Measurements from ENCODE around the gene ZMAT3.

The ZMAT3 gene

DNA sequence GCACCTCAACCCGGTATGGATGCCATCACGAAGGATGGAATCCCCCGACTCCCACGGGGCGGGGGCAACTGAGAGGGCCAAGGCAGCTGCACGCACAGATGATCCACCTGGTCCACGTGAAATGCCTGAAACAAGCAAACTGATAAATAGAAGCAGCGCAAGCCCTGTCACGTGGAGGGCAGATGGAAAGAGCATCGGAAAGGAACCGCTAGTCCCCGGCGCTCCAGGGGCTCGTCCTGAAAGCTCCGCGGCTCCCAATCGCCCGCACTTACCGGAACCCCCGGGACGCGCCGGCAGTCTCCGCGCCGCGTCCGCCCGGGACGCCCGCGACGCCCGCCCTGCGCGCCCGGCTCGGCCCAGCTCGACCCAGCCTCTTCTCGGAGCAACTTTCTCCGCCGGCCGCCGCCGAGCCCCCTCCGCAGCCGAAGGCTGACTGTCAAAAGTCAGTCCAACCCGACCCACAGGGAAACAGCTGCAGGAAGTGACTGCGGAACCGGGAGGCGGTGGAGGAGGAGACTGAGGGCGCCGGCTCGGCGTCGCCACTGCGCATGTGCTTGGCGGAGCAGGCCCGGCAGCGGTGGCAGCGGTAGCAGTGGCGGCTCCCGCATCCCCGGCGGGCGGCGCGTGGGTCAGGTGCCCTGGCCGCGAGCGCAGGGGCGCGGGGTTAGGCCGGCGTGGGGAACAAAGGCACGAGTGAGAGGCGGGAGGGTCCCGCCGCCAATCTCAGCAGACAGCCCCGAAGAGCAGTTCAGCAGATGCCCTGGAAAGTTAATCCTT lies at the start of gene ZMAT3:
TSS of gene ZMAT3 (minus strand) at position 487 of the 777 bp plus-strand sequence. CDS start 4,057 bp downstream, outside the sequence.
- DNase-seq (ENCODE audit: low read depth), result peak; percentile 89

GRCh38 chr3:179116816-179117215 lies 45.2 kb upstream of the ZMAT3 start:
- DNase-seq (ENCODE audit: low read depth), result no peak

DNA sequence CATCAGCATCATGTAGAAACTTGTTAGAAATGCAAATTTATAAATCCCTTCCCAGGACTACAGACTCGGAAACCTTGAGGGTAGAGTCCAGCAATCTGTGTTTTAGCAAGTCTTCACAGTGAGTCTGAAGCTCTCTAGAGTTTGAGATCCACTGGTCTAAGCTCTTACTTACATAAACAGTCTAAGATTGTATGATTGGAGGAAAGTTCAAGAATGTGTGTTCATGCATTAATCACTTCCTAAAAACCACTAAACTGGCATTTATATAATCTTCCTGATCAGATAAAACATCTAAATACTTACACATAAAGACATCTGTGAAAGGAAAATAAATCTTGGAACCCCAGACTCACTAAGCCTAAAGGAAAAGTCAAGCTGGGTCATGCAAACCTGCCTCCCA lies 43.8 kb upstream of the ZMAT3 start:
- peak; percentile 85 for DNase-seq (ENCODE audit: low read depth)

DNA sequence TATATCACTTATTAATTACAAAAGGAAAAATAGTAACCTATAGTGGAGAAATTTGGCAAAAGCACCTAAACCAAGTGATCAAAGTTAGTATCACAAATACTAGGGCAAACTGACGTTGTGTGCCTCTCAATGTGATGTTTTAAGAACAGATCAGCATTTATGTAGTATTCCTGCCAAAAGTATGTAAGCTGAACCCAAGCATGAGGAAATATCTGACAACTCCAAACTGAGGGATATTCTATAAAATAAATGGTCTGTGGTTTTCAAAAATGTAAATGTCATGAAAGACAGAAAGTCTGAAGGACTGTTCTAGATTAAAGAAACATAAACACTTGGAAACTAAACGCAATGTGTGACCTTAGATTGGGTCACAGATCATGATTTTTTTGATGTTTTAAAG lies 42.3 kb upstream of the ZMAT3 start:
- DNase-seq (ENCODE audit: low read depth), result no peak

DNA sequence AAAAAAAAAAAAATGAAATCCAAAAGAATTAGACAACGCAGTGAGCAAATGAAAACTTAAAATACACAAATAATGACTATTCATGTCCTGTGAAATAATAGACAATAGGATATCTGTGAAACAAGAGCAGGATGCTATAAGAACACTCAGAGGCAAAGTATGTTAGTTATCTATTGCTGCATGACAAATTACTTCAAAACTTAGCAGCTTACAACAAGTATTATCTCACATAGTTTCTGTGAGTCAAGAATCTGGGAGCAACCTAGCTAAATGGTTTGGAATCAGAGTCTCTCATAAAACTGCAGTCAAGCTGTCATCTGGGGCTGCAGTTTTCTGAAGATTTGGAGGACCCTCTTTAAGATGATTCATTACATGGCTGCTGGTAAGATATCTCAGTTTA lies 36.5 kb upstream of the ZMAT3 start:
- peak; percentile 93 for DNase-seq (ENCODE audit: low read depth)

DNA sequence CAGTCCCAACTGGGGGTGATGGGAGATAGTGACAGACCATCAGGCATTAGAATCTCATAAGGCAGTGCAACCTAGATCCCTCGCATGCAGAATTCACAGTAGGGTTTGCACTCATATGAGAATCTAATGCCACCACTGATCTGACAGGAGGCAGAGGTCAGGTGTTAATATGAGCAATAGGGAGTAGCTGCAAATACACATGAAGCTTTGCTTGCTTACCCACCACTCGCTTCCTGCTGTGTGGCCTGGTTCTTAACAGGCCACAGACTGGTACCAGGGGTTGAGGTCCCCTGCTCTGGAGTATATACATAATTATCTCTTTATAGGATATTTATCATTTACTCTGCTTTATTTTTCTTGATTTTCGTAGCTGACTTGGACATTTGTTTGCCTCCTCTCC lies 36.0 kb upstream of the ZMAT3 start:
- peak; percentile 51 for DNase-seq (ENCODE audit: low read depth)

- no peak for DNase-seq (ENCODE audit: low read depth)
Measured at GRCh38 chr3:179105881-179106280, 34.3 kb upstream of the ZMAT3 start.

- peak; percentile 67 for DNase-seq (ENCODE audit: low read depth)
Measured at GRCh38 chr3:179100652-179101051, 29.0 kb upstream of the ZMAT3 start.

GRCh38 chr3:179098388-179099077 lies 26.9 kb upstream of the ZMAT3 start:
- DNase-seq (ENCODE audit: low read depth), result peak; percentile 85

- DNase-seq (ENCODE audit: low read depth), result peak; percentile 50
Measured at GRCh38 chr3:179093807-179094206, 22.2 kb upstream of the ZMAT3 start.

GRCh38 chr3:179091113-179091512 lies 19.5 kb upstream of the ZMAT3 start:
- DNase-seq (ENCODE audit: low read depth), result peak; percentile 24

DNA sequence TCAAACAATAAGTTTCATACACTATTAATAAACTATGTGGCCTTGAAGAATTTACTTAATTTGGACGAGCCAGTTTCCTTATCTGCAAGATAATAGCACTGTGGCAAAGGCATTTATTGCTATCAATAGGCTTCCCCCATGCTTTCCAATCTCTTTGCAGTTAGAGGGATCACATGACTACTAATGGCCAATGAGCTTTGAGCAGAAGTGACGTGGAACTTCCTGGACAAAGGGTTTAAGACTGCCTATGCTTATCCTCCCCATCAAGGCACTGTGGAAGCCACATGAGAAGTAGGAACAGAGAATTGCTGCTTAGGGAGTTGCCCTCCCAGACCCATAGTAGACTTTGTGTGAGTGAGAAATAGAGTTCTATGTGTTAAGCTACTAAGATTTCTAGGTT lies 16.7 kb upstream of the ZMAT3 start:
- no peak for DNase-seq (ENCODE audit: low read depth)

GRCh38 chr3:179083977-179084376 lies 12.4 kb upstream of the ZMAT3 start:
- DNase-seq (ENCODE audit: low read depth), result no peak

- DNase-seq (ENCODE audit: low read depth), result peak; percentile 59
Measured at GRCh38 chr3:179082416-179082815, 10.8 kb upstream of the ZMAT3 start.

DNA sequence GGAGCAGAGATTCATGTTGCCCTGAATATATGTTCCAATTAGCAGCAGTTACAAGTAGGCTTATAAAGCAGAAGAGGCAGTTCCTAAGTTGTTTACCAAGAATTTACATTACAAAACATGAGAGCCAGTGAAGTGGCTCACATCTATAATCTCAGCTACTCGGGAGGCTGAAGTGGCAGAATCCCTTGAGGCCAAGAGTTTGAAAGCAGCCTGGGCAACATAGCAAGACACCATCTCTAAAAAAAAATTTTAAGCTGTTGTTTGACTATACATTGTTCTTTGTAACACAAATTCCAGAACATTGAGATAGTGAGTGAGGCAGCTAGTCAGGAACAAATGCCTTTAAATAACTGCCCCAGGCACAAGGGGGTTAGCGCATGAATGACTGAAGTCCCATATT lies 10.3 kb upstream of the ZMAT3 start:
- no peak for DNase-seq (ENCODE audit: low read depth)

- no peak for DNase-seq (ENCODE audit: low read depth)
Measured at GRCh38 chr3:179079537-179079936, 7.9 kb upstream of the ZMAT3 start.

DNA sequence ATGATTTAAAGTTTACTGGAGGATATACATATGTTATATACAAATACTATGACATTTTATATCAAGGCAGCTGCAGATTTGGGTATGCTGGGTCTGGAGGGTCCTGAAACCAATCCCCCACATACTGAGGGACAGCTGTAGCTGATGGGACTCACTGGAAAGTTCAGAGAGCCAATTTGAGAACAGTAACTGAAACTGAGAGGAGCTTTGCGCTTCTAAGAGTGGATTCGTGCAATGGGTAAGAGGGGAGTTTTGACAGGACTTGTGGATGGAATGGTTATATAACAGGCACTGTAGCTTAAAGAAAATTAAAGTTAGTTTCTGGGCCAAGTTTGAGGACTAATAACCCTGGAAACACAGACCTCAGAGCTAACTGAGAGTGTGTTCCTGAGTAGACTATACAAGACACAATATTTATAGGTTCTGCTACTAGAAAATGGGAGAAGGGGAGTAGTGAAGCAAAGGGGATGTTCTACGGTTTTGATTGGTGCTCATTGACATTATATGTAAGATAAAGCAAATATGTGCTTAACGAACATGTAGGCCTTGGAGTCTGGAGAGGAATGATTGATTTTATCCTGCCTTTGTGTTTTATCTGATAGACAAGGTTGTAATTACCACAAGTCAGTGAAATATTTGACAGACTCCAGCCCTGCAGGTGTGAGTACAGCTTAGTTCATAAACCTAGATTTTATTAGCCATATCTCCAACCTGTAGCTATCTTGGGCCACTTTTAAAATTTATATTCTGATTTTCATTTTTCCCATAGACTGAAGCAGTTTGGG lies 4.8 kb upstream of the ZMAT3 start:
- no peak for DNase-seq (ENCODE audit: low read depth)

GRCh38 chr3:179074656-179075055 lies 3.0 kb upstream of the ZMAT3 start:
- DNase-seq (ENCODE audit: low read depth), result no peak

- no peak for DNase-seq (ENCODE audit: low read depth)
Measured at GRCh38 chr3:179073816-179074215, 2.2 kb upstream of the ZMAT3 start.

DNA sequence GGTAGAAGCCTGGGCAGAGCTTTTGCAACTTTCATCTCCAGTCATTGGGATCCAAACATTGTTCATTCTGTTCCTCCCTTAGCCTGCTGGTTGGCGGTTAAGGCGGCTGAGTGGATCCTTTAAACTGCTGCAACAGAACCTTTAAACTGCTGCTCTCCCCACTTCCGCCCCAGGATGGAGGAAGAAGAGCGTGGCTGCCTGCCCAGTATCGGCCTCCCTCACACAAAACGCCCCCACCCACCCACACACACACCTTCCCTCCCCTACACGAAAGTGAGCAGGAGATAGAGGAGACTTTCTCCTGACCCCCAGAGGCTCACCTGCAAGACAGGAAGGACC lies 460 bp upstream of the ZMAT3 start:
- peak; percentile 49 for DNase-seq (ENCODE audit: low read depth)

DNA sequence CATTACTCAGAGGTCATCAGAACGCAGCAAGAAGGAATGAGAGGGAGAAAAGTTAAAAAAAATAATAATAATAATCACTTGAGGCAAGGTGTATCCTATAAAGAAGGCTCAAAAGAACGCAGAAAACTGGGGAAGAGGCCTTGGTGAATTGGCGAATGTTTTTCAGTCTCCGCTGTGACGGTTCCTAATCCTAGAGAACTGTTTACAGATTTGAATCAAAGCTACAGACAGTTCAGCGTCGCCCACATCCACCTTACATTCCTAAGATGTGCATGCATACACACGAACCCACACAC lies 634 bp downstream of the ZMAT3 start:
- DNase-seq (ENCODE audit: low read depth), result no peak

GRCh38 chr3:179069762-179070390 lies 1.7 kb downstream of the ZMAT3 start:
- peak; percentile 13 for DNase-seq (ENCODE audit: low read depth)

Measured in ELR (cell line).